GM12874 (cell line): Measurements from ENCODE around the gene TNK2.

ENCODE experiments used
- TF ChIP-seq, protein P1 (sequence below): IDR thresholded peaks from 2 replicates; pipeline ENCODE4 v1.5.1; 2011; ENCODE audit warnings: low read depth, mild to moderate bottlenecking, control low read depth, low read length, moderate library complexity; ENCODE audit not compliant: insufficient read depth

Gene TNK2

DNA sequence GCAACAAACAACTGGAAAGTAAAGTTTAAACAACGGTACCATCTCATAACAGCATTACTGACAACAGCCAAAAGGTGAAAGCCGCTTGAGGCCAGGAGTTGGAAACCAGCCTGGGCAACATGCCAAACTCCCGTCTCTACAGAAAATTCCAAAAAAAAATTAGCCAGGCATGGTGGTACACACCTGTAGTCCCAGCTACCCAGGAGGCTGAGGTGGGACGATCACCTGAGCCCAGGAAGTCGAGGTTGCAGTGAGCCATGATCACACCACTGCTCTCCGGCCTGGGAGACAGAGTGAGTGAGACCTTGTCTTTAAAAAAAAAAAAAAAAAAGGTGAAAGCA lies 4.4 kb downstream of the TNK2 start:
- TF ChIP-seq, protein P1, sequence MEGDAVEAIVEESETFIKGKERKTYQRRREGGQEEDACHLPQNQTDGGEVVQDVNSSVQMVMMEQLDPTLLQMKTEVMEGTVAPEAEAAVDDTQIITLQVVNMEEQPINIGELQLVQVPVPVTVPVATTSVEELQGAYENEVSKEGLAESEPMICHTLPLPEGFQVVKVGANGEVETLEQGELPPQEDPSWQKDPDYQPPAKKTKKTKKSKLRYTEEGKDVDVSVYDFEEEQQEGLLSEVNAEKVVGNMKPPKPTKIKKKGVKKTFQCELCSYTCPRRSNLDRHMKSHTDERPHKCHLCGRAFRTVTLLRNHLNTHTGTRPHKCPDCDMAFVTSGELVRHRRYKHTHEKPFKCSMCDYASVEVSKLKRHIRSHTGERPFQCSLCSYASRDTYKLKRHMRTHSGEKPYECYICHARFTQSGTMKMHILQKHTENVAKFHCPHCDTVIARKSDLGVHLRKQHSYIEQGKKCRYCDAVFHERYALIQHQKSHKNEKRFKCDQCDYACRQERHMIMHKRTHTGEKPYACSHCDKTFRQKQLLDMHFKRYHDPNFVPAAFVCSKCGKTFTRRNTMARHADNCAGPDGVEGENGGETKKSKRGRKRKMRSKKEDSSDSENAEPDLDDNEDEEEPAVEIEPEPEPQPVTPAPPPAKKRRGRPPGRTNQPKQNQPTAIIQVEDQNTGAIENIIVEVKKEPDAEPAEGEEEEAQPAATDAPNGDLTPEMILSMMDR = no peak

DNA sequence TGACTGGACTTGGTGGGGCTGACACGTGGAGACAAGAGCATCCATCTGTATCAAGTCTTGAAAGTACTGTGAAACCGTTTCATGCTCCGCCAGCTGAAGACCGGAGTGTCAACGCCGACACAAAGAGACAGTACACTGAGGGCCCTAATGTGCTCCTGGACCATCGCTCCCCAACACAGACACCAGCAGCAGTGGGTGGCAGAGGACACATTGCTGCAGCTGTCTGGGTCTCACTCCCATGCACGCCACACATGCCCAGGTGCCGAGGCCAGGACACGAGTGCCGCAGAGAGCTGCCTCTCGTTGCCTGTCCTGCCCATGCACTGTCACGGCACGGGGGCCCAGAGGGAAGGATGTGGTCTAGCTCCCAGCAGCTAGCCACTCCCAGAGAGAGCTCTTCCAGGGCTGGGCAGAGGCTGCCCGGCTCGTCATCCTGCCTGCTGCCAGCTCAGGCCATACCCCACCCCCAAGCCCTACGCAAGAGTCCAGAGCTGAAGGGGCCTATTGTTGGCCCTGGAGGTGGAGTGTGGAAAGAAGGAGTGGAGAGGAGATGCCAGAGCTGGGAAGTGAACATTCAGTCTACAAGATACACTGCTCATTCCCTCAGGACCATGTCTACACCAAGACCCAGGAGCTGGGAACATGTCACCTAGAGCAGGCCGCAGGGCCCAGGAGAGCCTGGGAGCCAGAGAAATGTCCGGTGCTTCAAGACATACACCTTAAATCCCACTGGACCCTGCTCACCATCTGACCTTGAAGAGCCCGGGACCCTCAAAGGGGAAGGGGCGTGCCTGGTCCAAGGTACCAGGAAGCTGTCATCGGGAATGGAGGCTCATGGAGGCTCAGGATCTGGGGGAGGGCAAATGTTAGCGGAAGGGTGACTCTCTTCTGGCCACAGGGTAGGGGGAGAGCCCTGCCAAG lies 7.7 kb downstream of the TNK2 start:
- TF ChIP-seq, protein P1 = no peak

DNA sequence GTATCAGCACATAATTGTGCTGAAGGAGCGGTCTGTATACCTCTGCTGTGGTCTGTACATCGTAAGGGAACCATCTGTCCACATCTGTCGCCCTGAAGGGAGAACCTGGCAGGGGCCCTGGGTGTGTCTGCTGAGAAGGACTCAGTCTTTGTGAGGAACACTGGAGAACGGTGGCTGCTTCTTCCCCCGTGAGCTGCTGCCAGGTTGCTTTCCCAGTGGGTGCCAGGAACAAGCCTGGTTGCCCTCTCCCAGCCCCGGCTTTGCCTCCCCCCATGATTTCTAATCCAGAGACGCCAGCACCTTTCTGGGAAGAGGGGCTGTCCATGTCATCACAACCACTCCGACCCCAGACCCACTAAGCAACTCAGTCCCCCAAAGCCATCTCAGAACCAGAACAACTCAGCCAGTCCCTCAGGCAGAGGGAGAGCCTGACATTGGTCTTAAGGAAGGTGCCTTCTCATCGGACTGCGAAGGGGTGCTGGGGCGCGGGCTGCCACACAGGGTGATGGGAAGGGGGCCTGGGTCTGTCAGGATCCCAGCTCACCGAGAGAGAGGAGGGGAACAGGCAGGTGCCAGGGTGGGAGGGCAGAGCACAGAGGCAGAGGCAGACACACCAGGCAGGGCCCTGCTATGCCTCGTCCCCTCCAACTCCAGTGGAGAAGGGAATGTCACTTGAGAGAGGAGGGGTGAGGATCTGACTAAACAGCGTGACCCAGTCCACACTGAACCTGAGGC lies 8.5 kb downstream of the TNK2 start:
- TF ChIP-seq, protein P1 = no peak

DNA sequence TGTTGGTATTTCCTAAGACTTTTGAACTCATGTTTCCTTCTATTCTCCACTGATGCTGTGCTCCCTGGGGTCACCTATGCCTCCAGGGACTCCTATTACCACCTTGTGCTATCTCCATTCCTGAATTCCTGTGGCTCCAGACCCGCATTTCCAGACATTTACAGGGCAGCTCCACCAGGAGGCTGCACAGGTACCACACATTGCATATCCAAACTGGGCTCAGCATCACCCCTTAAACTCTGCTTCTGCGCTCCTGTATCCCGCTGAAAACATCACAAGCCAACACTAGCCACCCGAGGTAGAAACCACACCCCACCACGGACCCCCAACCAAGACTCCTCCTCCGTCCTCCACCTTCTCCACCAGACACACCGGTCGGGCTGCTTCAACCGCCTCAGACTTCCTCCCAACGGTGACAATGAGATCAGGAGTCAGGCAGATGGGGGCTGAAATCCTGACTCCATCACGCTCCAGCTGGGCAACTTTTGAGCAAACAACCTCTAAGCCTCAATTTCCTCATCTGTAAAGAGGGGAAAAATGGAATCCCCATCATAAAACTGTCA lies 10.4 kb downstream of the TNK2 start:
- TF ChIP-seq, protein P1 = no peak

DNA sequence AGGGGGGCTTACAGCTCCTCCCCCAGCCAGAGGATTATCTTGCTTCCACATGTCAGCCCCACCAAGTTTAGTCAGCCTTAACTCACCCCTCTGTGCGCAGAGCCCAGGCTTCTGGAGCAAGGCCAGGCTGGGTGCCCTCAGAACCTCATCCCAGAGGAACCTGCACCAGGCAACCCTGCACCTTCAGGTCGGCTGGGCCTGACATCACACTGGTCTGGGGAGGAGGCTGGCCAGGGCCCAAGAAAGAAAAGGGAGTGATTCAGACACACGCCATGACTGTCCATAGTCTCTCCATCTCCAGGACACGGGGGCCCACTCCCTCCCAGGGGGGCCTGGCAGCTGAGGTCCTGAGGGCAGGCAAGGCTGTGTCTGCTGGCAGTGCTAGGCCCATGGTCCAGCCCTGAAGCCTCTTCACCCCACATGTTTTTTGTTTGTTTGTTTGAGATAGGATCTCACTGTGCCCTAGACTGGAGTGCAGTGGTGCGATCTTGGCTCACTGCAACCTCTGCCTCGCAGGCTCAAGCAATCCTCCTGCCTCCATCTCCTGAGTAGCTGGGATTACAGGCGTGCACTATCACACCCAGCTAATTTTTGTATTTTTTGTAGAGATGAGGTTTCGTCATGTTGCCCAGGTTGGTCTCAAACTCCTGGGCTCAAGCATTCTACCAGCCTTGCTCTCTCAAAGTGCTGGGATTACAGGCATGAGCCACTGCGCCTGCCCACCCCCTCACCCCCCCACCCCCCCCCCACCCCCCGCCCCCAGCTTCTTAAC lies 11.1 kb downstream of the TNK2 start:
- TF ChIP-seq, protein P1 = no peak

DNA sequence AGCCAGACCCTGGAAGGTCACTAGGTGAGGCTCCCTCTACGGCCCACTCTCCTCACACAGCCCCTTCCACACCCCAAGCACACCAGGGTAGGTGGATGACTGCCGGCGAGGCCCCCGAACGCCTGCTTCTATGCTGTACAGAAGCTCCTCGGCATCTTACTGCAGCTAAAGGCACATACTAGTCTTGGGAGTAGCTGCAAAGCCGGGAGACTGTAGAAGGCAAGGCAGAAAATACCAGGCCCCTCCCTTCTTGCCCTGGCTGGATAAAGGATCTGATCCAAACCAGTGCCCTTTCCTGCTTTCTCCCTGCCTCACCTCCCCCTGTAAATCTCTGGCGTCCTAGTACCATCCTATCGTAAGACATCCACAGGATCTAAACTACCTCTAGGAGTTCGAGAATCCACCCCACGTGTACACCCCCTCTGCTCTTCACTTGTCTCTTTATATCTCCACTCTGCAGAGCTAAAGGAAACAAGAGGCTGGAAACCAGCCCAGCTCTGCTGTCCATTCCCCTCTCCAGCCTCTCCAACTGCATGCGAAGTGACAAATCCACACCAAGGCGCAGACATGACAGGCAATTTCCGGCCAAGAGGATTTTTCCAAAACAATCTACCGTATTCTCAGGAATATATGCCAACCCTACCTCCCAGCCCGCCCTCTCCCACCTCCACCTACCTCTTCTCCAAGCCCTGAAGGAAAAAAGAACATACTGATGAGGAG lies 11.8 kb downstream of the TNK2 start:
- TF ChIP-seq, protein P1 = no peak
